H4 (cell line): ENCODE results near the gene SCLY. TPM values are rescaled to one million over a fixed set of nuclear protein-coding genes. Genes with fewer than 3 reads are reported as not detected.

Experiments used
- DNase-seq: peaks from one replicate; pipeline ENCODE4 v3.0.0-alpha.2; 2015; ENCODE audit warnings: low spot score
- total RNA-seq: library from RNA; depleted of rRNA; stranded (reverse); fragments of >200 nt; shearing (Covaris generic); gene quantifications from 2 replicates; pipeline ENCODE4 v1.2.3, GENCODE V29; 2014

The SCLY gene
- total RNA-seq, 1 experiment from 2014 or later, result 19.6 TPM

DNA sequence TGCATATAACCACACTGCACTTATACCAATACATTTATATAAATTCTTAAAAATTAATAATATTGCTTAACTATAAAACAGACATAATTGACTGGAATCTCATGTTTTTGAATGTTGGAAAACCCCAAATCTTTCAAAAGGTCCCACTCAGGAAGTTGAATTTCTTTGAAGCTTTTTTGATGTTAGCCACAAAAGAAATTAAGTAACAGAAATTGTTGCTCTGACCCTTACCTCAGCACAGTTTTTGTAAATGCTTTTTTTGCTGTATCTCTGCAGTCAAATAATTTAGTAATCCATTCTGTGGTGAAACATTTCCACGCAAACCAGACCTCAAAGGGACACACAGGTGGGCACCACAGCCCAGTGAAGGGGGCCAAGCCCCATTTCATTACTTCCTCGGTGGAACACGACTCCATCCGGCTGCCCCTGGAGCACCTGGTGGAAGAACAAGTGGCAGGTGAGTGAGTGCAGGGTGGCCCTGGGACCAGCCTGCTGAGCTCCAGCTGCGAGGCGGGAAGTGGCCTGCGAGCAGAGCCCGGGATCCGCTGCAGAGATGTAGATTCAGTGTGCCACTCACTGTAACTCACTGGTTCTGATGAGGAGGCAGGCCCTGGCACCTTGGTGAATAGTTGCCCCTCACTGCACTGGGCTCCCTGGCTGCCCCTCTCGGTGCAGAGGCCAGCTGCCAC lies 8.4 kb downstream of the SCLY start:
- no peak for DNase-seq

DNA sequence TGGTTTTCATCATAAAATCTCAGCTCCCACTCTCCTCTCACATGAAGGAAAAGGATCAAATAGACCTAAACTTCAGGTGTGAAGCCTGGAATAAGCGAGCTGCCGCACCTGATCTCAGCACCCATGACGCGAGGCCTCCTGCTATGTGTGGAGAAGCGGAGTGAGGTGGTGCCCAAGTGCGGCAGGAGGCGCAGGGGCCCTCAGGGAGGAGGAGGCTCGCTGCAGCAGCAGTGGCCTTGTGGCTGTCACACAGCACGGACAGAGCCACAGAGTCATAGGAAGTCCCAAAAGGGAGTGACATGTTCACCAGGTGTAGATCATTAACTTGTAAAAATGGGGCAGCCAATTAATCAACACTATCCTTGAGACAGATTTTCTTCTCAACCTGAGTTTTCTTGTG lies 9.1 kb downstream of the SCLY start:
- DNase-seq, result no peak

DNA sequence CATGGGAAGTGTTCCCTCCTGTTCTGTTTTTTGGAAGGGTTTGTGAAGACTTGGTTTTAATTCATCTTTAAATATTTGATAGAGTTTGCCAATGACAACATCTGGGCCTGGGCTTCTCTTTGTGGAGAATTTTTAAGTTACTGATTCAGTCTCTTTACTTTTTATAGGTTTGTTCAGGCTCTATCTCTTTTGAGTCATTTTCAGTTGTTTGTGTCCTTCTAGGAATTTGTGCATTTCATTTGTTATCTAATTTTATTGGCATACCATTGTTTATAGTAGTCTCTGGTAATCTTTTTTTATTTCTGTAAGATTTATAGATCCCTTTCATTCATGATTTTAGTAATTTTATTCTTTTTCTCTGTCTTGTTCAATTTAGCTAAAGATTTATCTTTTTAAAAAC lies 14.6 kb downstream of the SCLY start:
- DNase-seq, result no peak

DNA sequence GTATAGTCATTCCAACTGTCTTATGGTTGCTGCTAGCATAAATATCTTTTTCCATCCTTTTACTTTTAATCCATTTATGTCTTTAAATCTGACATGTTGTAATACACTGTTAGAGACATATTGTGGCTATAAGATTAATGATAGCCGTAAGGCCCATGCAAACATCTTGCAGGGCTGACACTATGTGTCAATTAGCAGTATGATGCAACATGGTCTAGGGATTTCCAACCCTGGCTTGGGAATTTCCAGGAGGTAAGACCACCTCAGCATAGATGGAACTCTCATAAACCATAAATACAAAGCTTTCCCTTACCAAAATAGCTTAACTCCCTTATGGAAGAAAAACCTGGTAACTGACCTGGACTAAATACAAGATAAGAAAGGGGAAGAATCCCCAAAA lies 16.5 kb downstream of the SCLY start:
- no peak for DNase-seq

DNA sequence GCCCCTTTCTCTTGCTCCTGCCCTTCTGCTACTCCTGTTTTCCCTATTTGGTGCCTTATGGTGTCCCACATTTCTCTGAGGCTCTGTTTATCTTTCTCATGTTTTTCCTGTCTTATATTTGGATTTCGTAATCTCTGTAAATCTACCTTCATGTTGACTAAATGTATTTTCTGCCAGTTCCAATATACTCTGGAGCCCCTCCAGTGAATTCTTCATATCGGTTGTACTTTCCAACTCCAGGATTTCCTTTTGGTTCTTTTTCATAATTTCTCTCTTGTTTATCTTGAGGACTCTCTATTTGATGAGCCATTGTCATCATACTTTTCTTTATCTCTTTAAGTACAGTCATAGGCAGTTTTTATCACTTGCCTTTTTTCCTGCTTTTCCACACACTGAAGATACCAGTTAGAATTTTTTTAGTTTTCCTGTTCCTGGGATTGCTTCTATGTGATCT lies 19.1 kb downstream of the SCLY start:
- DNase-seq, result no peak

DNA sequence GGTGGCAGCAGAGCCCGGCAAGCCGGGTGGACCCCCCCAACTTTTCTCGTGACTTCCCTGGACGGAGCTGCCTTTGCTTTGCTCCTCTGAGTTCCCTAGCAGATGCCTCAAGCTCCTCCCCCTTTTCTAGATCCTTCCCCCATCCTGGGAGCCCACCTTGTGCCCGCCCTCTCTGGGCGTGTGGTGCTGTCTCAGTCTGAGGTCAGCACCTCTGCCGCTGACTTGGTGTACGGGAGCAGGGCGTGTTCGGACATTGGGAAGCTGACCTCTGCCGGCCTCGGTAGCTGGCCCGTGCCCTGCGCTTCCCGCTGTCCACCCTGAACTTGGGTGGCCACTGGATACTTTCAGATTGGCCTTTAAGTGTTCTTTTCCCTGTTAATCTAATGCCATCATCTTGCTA lies 19.7 kb downstream of the SCLY start:
- DNase-seq, result no peak

DNA sequence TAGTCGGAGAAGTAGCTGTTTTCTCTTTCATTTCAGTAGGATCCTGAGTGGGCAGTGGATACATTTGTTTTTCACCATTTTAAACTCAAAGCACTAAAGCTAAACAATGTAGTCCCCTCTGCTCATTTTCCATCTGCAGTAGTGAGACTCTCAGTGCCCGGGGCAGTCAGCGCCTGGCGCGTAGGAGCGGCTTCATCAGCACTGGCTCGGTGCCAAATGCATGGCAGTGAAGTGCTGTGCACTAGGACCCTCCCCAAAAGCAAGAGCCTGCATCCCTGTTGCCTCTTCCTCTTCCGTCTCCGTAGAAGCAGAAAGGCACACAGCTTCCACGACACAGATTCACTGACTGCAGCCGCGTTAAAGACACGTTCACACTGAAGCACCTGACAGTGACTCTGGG lies 20.3 kb downstream of the SCLY start:
- no peak for DNase-seq

DNA sequence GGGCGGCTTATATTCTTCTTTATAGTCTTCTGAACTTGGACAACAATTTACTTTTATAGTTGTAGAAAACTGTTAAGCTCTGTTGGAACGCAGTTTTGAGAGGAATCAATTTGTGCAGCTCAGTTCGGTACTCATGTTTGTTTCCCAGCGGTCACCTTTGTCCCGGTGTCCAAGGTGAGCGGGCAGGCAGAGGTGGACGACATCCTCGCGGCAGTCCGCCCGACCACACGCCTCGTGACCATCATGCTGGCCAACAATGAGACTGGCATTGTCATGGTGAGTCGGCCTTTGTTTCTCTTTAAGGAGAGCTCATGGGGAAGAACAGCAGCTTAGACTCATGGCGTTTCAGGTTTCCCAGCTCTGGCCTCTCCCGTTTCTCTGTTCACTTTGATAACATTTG lies 20.8 kb downstream of the SCLY start:
- no peak for DNase-seq

DNA sequence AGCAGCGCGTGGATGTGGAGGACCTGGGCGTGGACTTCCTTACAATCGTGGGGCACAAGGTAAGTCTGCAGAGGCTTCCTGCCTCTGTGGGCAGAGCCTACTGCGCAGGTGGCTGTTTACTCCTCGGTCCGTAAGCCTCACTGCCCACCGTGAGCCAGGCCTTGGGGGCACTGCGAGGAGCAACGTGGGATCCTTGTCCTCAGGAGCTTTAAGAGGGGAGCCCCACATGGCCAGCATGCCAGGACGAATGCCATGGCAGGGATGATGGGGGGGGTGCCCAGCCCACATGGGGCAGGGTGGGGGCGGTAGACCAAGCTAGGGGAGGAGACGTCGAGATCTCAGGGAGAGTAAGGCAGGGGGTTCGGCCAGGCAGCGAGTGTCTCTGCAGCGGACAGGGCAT lies 21.4 kb downstream of the SCLY start:
- no peak for DNase-seq

DNA sequence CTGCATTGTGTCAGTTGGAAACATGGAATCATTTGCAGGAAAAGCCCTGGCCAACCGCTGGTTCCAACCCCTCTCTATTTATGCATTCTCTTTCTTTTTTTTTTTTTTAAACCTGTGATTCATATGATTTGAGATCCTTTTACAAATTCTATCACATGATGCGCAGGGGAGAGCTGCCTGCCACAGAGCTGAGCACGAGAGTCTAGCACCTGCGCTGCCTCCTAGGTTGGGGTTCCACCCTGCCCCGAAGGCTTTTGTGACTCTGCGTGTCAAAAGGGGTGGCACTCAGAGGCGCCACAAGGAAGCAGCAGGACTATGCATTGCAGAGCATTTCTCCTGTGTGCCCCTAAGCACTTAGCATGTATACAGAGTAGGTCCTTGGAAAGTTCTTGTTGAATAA lies 22.0 kb downstream of the SCLY start:
- no peak for DNase-seq

DNA sequence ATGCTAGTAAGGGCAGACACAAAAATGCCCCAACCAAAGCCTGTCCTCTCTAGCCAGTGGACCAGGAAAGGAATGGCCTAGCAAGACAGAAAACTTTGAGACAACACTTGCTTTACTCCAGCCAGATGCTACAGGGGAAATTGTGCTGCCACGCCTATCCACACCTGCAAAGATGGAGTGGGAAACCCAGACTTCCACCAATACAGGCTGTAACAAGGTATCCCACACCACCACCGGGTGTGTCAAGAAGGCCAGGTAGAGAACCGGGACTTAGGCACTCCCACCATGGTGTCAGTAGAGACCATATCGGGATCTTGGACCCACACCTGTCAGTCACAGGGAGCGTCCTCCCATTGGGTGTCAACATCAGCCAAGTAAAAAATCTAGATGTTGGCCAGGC lies 23.1 kb downstream of the SCLY start:
- no peak for DNase-seq

DNA sequence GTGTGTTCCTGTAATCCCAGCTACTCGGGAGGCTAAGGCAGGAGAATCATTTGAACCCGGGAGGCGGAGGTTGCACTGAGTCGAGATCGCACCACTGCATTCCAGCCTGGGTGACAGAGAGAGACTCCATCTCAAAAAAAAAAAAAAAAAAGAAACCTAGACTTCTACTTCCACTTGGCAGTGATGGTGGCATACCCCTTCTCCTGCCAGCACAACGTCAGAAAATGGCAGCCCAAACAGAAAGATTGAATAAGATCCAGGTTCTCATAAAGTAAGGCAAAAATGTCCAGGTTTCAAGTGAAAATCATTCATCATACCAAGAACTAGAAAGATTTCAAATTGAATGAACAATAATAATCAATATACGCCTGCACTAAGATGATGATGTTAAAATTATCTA lies 24.0 kb downstream of the SCLY start:
- no peak for DNase-seq

DNA sequence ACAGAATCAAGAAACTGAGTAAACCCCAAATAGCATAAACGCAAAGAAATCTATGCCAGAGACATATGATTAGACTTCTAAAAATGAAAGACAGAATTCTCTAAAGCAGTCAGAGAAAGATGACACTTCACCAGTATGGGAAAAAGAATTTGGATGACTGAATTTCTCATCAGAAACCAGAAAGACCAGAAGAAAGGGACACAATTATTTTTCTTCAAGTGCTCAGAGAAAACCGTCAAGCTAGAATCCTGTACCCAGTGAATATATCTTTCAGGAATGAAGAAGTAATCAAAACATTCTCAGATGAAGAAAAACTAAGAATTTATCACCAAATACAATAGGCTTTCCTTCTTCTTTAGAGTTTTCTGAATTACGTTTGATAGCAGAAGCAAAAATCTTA lies 25.1 kb downstream of the SCLY start:
- DNase-seq, result no peak

DNA sequence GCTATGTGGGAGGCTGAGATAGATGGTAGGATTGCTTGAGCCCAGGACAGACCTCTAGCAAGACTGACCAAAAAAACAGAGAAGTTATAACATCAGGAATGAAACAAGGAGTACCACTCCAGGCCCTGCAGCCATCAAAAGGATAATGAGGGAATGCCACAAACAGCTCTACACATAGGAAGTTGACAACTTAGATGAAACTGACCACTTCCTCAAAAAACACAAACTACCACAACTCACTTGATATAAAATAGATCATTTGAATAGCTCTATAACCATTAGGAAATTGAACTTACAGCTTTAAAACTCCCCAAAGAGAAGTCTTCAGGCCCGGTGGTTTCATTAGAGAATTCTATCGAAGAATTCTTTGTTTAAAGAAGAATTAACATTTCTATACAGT lies 26.4 kb downstream of the SCLY start:
- DNase-seq, result no peak

DNA sequence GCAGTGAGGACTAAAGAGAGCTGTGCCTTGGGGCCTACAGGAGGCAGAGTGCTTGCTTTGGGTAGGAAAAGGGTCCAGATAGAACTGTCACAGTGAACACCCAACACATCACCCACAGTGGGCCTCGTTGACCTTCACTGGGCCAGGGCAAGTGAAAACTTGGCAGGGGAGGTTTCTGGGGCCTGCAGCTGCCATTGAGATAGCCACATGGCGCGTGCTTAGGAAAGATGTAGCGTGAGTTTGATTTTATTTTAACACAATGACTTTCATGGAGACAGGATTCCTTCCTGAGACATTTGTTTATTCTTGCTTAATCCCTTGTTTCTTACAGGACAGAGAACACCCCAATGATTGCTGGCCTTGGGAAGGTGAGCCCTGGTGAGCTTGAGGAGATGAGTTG lies 30.1 kb downstream of the SCLY start:
- no peak for DNase-seq

DNA sequence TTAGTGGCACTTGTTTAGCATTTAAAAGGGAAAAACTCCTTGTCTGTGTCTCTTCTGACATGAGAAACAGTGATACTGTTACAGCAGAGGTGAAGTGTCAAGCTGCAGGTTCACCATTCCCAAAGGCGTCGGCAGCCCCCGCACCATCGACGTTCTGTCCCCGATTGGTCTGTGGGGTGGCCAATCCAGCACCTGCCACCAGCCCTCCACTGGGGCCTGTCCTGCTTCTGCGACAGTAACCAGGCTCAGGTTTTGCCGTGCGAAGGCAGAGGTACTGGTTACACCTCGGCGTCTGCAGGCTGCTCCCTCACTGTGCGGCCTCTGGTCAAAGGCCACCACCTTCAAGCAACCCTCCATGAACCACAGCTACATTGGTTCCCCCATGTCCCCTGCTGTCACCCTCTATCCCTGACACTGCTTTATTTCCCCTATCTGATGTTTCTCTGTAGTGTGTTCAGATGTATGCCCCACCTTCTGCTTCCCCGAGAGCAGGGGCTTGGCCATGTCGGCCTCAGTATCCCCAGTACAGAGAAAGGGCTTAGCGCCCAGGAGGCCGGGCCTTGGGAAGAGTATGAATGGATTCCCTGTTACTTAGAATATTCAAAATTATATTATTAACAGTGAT lies 30.7 kb downstream of the SCLY start:
- no peak for DNase-seq

DNA sequence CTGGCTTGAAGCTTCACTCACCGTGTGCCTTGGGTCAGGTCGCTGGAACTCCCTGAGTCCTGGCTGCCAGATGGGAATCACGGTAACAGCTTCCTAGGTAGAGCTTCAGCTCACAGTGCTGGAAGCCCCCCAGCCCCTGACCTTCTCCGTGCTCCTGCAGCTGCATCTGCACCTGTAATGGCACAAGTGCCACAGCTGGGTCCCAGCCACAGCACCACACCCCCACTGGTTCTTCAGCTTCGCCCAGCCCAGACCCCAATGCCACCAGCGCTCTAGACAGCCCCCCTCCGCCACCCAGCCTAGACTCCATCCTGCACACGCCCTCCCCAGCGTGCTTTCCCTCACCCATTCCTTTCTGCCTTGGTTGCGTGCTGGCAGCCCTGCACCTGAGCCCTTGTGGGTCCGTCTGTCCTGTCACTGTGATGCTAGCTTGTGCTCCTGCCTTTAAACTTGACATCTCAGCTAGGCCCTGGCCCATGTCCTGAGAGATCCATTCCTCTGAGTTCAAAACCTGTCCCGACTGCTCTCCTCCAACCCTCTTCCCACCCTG lies 31.8 kb downstream of the SCLY start:
- DNase-seq, result no peak

DNA sequence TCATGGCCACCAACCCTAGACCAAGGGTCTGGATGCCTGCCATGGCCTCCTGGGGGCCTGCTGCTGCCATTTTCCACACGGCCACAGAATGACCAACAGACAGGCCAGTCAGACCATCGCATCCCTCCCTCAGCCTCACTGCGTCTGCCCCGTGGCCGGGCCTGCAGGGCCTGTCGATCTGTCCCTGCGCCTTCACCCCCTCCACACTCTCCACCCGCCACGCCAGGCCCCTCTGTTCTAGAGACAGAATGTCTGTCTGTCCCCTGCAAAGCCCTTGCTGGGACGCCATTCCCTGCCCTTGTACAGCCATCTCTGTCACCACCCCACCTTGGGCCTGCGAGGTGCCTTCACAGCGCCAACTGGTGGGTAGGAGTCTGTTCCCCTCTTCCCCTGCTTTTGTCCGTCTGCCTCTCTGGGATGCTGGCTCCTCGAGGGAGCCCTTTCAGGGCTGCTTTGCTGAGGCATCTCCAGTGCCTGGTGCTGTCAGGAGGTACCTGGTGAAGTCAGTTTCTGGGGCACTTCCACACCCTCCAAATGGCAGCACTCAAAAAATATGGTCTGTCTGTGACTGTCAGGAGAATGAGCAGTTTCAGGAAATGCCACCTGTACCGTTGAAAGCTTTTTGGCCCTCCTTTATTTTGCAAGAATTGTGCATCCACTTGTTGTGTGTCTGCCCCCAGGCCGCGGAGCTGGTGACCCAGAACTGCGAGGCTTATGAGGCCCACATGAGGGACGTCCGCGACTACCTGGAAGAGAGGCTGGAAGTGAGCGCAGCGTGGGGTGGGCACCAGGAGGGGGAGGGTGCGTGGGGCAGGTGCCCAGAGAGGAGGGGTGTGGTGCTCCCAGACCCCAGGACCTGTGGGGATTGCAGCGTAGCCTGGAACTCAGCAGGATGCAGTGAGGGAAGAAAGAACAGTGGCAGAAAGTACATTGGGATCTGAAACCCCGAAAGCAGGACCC lies 32.7 kb downstream of the SCLY start:
- no peak for DNase-seq

DNA sequence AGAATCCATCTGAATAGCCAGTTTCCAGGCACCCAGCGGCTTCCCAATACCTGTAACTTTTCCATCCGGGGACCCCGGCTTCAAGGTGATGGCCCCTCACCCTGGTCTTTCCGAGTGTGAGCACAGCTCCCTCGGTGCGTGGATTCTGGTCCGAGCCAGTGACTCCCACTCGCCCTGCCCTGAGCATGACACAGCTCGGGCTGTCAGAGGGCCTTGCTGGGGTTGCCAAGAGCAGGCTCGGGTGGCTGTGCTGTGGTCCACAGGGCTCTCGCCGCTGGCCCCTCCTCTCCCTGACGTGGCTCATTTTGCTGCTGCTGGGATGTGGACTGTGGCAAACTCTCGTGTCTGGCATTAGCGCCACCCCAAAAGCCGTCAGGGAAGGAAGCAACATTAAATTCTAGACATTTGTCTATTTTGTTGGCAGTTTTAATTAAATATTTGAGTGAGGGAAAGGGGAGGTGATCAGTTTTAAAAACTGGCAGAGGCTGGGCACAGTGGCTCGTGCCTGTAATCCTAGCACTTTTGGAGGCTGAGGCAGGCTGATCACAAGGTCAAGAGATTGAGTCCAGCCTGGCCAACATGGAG lies 33.7 kb downstream of the SCLY start:
- DNase-seq, result no peak

DNA sequence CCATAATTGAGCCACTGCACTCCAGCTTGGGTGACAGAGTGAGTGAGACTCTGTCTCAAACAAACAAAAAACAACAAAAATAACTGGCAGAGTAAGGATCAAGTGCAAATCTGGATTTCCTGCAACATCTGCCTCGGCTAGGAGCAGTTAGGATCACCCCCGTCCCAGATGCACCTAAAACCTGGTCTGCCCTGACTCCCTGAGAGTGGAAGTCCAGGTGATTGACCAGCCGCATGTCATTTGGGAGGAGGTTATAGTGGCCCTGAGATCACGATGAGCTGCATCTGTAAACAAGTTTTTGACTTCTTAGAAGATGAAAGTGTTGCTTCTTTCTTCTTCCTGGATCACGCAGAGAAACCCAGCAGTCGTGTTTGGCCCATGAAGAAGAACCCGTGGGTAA lies 34.3 kb downstream of the SCLY start:
- no peak for DNase-seq

DNA sequence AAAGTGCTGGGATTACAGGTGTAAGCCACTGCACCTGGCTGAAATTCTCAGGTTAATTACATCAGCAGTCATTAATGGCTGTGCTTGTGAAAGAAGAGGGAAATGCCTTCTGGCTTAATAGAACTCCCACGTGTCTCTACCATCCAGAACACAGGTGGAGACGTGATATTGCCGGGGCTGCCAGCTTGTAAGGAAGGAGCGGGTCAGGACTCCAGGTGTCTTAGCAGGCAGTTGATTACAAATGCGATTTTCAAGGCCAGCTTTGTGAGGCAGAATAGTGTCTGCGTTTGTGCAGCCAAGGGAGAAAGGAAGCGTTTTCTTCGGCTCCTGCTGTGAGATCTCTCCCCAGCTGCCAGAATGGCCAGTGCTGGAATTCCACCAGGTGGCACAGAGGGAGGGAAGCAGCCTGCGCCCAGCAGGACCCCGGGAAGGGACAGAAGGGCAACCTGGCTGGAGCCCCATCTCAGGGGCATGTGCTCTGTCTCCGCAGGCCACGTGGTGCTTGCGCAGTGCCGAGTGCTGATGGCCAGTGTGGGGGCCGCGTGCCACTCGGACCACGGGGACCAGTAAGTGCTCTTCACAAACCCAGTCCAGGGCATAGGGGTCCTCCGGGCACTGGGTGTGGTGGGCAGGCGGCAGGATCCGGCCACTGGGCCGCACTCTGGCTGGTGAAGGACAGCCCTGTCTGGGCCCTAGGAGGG lies 35.7 kb downstream of the SCLY start:
- peak; percentile 2 for DNase-seq
